Neutrophil (primary cell): Measurements from ENCODE around the gene SCTR.

ENCODE experiments used
- H3K27ac ChIP-seq: fragments of 200-600 bp; sonication (generic); 2 replicates; pipeline ENCODE4 v1.5.1; 2016; ENCODE audit warnings: mild to moderate bottlenecking, moderate library complexity
- H3K27me3 ChIP-seq: fragments of 200-600 bp; sonication (generic); 2 replicates; pipeline ENCODE4 v1.6.0; 2016; ENCODE audit warnings: mild to moderate bottlenecking
- H3K36me3 ChIP-seq: fragments of 200-600 bp; sonication (generic); 2 replicates; pipeline ENCODE4 v1.5.1; 2017
- H3K4me1 ChIP-seq, 2 experiments: fragments of 200-600 bp in 1 of 2; sonication (generic) in 1 of 2; 1 replicate in 1 of 2; 2 replicates in 1 of 2; pipeline versions ENCODE4 v1.5.1 to v1.6.1; 2013 to 2016; ENCODE audit warnings: low read depth in 1 of 2, low read length in 1 of 2, mild to moderate bottlenecking in 1 of 2, moderate library complexity in 1 of 2; ENCODE audit not compliant: control insufficient read depth in 1 of 2, insufficient read depth in 1 of 2
- H3K4me3 ChIP-seq, 2 experiments: fragments of 200-600 bp in 1 of 2; sonication (generic) in 1 of 2; 1 replicate in 1 of 2; 2 replicates in 1 of 2; pipeline ENCODE4 v1.5.1; 2013 to 2016; ENCODE audit warnings: low read depth in 1 of 2, low read length in 1 of 2, mild to moderate bottlenecking in 1 of 2, moderate library complexity in 1 of 2
- H3K9me3 ChIP-seq: fragments of 200-600 bp; sonication (generic); 2 replicates; pipeline ENCODE4 v1.5.1; 2016
- CTCF ChIP-seq: fragments of 200-600 bp; sonication (generic); IDR thresholded peaks from 2 replicates; pipeline ENCODE4 v1.5.1; 2016; ENCODE audit warnings: antibody characterized with exemption

SCTR gene

DNA sequence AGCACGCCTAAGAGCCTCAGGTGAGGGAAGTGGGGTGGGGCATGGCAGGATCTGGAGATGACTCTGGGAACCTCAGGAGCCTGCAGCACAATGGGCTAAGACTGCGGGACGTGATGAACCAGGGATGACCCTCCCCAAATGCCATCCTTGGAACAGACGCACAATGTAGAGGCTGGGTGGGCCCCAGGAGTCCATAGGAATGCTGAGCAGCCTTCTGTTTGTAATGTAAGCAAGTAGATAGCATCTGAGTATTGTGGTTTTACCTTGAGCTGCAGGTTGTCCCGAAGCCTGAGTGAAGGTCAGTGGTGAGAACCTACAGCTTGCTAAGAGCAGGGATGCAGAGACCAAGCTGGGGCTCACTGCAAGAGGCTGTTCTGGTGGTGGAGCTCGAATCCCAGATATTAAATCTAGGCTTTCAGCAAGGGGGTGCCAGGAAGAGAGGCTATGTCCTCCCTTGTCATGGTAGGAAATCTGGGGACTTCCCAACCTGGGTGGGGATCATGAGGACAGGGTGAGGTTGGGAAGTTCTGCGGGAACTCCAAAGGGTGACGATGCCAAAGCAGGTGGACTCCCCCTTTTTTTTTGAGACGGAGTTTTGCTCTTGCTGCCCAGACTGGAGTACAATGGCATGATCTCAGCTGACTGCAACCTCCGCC, 5.8 kb downstream of the SCTR start:
- peaks cover 49% of the 10 kb centered on the region for H3K27me3 ChIP-seq
- H3K9me3 ChIP-seq: no peaks in the 10 kb centered on the region
- H3K4me3 ChIP-seq: no peak overlapping the region
- no peaks in the 10 kb centered on the region for H3K36me3 ChIP-seq
- no peaks in the 10 kb centered on the region for H3K4me1 ChIP-seq
- TF ChIP-seq CTCF: no peak
- no peak overlapping the region for H3K27ac ChIP-seq

- Histone ChIP-seq H3K36me3 (no peaks in the 10 kb centered on the region), H3K27me3 (peaks cover 38% of the 10 kb centered on the region), H3K9me3 (no peaks in the 10 kb centered on the region), H3K4me1 (no peaks in the 10 kb centered on the region), H3K4me3 (no peak overlapping the region), H3K27ac (no peak overlapping the region)
- TF ChIP-seq CTCF: no peak
Observed at GRCh38 chr2:119517433-119517832, 6.8 kb downstream of the SCTR start.

DNA sequence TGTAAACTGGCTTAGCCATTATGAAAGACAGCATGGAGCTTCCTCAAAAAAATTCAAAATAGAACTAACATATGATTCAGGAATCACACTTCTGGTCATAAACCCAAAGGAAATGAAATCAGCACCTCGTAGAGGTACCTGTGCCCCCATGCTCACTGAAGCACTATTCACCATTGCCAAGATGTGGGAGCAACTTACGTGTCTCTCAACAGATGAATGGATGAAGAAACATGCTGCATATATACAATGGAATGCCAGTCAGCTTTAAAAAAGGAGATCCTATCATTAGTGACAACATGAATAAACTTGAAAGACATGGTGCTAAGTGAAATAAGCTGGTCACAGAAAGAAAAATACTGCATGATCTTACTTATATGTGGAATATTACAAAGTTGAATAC, 8.2 kb downstream of the SCTR start:
- Histone ChIP-seq H3K27me3 (peaks cover 25% of the 10 kb centered on the region), H3K4me3 (no peak overlapping the region), H3K27ac (no peak overlapping the region), H3K4me1 (no peaks in the 10 kb centered on the region), H3K9me3 (no peaks in the 10 kb centered on the region), H3K36me3 (no peaks in the 10 kb centered on the region)
- no peak for TF ChIP-seq CTCF

- Histone ChIP-seq H3K27ac (no peak overlapping the region), H3K27me3 (peaks cover 25% of the 10 kb centered on the region), H3K4me3 (no peak overlapping the region), H3K9me3 (no peaks in the 10 kb centered on the region), H3K4me1 (no peaks in the 10 kb centered on the region), H3K36me3 (no peaks in the 10 kb centered on the region)
- TF ChIP-seq CTCF: no peak
Observed at GRCh38 chr2:119513832-119514231, 10.5 kb downstream of the SCTR start.

- Histone ChIP-seq H3K4me3 (no peak overlapping the region), H3K27me3 (peaks cover 27% of the 10 kb centered on the region), H3K9me3 (no peaks in the 10 kb centered on the region), H3K27ac (no peak overlapping the region), H3K4me1 (no peaks in the 10 kb centered on the region), H3K36me3 (no peaks in the 10 kb centered on the region)
- no peak for TF ChIP-seq CTCF
Observed at GRCh38 chr2:119512946-119513345, 11.3 kb downstream of the SCTR start.
